Measurements from ENCODE around the gene GABBR2. TPM values are rescaled to one million over a fixed set of nuclear protein-coding genes. Genes with fewer than 3 reads are reported as not detected.

GABBR2 gene
- total RNA-seq, 1 donor from 2014 or later, result 116 TPM

DNA sequence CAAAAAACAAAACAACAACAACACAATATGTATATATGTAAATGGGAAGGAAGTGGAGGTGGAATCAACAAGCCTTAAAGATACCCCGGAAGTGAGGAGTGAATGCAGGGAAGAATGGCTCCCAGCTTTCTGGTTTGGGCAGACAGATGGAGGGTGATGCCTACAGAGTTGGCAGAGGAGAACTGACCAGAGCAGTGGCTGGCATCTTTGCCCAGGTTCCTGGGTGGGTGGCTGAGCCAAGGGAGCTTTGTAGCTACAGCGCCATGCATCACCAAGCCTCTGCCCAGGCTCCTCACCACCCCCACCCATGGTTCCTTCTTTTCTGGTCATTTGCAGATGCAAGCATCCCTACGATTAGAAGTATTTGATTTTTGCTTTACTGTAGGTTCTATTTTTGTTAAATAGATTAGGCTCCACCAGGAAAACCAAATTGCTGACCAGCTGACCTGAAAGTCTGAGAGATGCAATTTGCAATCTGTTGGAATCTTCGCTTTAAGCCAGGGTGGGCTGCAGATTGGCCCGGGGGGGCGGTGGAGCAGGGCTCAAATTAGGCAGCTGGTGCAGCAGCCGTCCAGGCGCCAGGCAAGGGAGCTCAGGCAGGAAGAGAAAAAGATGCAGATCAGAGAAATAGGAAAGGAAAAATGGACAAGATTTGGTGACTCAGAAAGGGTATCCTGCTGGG, 290.0 kb downstream of the GABBR2 start:
- Mint-ChIP-seq H3K36me3 (ENCODE audit: unreplicated experiment) (peaks cover 25% of the 10 kb centered on the region), H3K27ac (ENCODE audit: unreplicated experiment) (peak overlapping the region; percentile 68), H3K4me1 (ENCODE audit: low read depth, unreplicated experiment) (peaks cover 16% of the 10 kb centered on the region)

DNA sequence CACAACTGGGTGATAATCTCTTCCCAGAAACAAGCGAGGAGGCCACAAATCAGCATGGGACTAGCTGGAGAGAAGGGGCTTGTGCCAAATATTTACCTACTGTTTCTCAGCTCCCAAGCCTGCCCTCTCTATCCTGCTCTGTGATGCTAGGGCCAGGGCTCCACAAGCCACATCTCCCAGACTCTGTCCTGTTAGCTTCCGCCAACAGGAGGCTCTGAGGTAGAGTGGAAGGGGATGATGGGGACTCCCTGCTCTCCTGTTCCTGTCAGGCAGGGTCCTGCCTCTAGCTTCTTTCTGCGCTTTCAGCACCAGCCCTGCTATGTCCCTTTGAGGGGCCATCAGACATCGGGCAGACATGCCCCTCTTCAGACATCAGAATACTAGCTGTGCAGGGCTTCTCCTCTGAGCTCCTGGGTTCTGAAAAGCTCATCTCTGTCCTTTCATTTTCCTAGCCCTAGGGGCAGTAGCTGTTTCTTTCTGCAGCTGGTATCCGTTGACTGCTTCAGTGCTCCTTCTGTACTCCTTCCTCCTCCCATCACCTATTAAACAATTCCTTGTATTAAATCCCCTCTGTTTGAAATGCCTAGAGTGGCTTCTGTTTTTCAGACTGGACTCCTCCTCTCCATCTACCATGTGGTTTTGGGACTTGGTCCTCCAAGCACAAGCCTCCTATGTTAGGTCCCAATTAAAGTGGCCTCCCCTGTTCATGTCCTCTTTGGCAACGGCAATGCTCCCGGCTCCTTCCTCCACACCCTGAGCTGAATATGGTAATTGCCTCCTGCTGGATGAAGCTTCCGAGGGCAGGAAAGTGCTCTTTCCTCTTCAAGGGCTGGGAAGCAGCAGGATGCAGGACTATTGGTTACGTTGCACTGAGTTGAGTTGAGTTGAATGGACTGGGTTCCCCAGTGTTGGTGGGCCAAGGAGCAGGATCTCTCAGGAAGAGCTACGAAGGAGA, 292.2 kb downstream of the GABBR2 start:
- no peak overlapping the region for H3K4me3 Mint-ChIP-seq (ENCODE audit: unreplicated experiment)
- H3K4me1 Mint-ChIP-seq (ENCODE audit: low read depth, unreplicated experiment), result peaks cover 16% of the 10 kb centered on the region
- TF ChIP-seq, protein P1, sequence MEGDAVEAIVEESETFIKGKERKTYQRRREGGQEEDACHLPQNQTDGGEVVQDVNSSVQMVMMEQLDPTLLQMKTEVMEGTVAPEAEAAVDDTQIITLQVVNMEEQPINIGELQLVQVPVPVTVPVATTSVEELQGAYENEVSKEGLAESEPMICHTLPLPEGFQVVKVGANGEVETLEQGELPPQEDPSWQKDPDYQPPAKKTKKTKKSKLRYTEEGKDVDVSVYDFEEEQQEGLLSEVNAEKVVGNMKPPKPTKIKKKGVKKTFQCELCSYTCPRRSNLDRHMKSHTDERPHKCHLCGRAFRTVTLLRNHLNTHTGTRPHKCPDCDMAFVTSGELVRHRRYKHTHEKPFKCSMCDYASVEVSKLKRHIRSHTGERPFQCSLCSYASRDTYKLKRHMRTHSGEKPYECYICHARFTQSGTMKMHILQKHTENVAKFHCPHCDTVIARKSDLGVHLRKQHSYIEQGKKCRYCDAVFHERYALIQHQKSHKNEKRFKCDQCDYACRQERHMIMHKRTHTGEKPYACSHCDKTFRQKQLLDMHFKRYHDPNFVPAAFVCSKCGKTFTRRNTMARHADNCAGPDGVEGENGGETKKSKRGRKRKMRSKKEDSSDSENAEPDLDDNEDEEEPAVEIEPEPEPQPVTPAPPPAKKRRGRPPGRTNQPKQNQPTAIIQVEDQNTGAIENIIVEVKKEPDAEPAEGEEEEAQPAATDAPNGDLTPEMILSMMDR (IDR thresholded peaks at IDR 0.05; ENCODE audit: partially characterized antibody, unreplicated experiment), result no peak
- H3K36me3 Mint-ChIP-seq (ENCODE audit: unreplicated experiment), result peaks cover 18% of the 10 kb centered on the region
- no peak overlapping the region for H3K27ac Mint-ChIP-seq (ENCODE audit: unreplicated experiment)
- H3K27me3 Mint-ChIP-seq (ENCODE audit: unreplicated experiment), result peaks cover 3% of the 10 kb centered on the region
- H3K9me3 Mint-ChIP-seq (ENCODE audit: unreplicated experiment), result peaks cover 15% of the 10 kb centered on the region
- DNase-seq, result no peak

More for the DNA sequence above, 290.0 kb downstream of the GABBR2 start:
- H3K4me3 Mint-ChIP-seq (ENCODE audit: unreplicated experiment), result no peak overlapping the region
- DNase-seq, result no peak
- peaks cover 13% of the 10 kb centered on the region for H3K9me3 Mint-ChIP-seq (ENCODE audit: unreplicated experiment)
- H3K27me3 Mint-ChIP-seq (ENCODE audit: unreplicated experiment), result peaks cover 3% of the 10 kb centered on the region
- TF ChIP-seq, protein P1 (IDR thresholded peaks at IDR 0.05; ENCODE audit: partially characterized antibody, unreplicated experiment), result no peak

GRCh38 chr9:98415782-98416181, 293.0 kb downstream of the GABBR2 start:
- H3K4me3 Mint-ChIP-seq (ENCODE audit: unreplicated experiment), result no peak overlapping the region
- DNase-seq, result no peak
- H3K9me3 Mint-ChIP-seq (ENCODE audit: unreplicated experiment), result peaks cover 15% of the 10 kb centered on the region
- TF ChIP-seq, protein P1 (IDR thresholded peaks at IDR 0.05; ENCODE audit: partially characterized antibody, unreplicated experiment), result no peak
- no peak overlapping the region for H3K27ac Mint-ChIP-seq (ENCODE audit: unreplicated experiment)
- H3K27me3 Mint-ChIP-seq (ENCODE audit: unreplicated experiment), result peaks cover 3% of the 10 kb centered on the region
- peaks cover 14% of the 10 kb centered on the region for H3K36me3 Mint-ChIP-seq (ENCODE audit: unreplicated experiment)
- peaks cover 16% of the 10 kb centered on the region for H3K4me1 Mint-ChIP-seq (ENCODE audit: low read depth, unreplicated experiment)

GRCh38 chr9:98413084-98413483, 295.7 kb downstream of the GABBR2 start:
- H3K27me3 Mint-ChIP-seq (ENCODE audit: unreplicated experiment), result peaks cover 4% of the 10 kb centered on the region
- TF ChIP-seq, protein P1 (IDR thresholded peaks at IDR 0.05; ENCODE audit: partially characterized antibody, unreplicated experiment), result no peak
- H3K27ac Mint-ChIP-seq (ENCODE audit: unreplicated experiment), result no peak overlapping the region
- DNase-seq, result no peak
- H3K36me3 Mint-ChIP-seq (ENCODE audit: unreplicated experiment), result peaks cover 5% of the 10 kb centered on the region
- peaks cover 11% of the 10 kb centered on the region for H3K9me3 Mint-ChIP-seq (ENCODE audit: unreplicated experiment)
- peaks cover 21% of the 10 kb centered on the region for H3K4me1 Mint-ChIP-seq (ENCODE audit: low read depth, unreplicated experiment)
- H3K4me3 Mint-ChIP-seq (ENCODE audit: unreplicated experiment), result no peak overlapping the region
